Measurements from ENCODE around the gene TOX3. TPM values are rescaled to one million over a fixed set of nuclear protein-coding genes. Genes with fewer than 3 reads are reported as not detected.

Gene TOX3
- total and polyA plus RNA-seq, 2 donors (not counting 3 experiments of a cell fraction or from before 2014, with no cell fraction given): not detected

DNA sequence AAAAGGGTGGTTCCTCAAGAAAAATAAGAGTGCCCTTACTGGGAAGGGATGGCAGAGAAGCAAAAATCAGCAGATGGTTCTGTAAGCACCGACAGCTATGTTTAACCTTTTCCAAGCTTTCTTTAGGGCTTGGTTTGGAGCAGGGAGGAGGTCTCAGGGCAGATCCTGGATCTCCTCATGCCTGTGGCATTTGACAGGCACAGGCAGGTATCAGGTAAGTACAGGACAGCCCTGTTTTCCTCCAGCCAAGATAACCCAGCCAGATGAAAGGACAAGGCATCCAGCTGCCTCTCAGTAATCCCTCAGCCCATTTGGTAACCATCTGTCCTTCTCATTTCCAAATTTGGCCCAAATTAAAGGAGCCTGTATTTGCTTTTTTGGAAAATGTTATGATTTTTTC is 141.5 kb downstream of the TOX3 start:
- peaks cover 2% of the 10 kb centered on the region for H3K9me3 ChIP-seq (replicated peaks; ENCODE audit: control insufficient read depth, insufficient read depth, low read length)
- H3K27ac ChIP-seq (ENCODE audit: insufficient read depth, low read depth, low read length): no peak overlapping the region
- H3K36me3 ChIP-seq (ENCODE audit: control insufficient read depth in 2 of 2, extremely low read depth in 1 of 2, insufficient read depth in 2 of 2, low read length in 2 of 2): no peaks in the 10 kb centered on the region
- DNase-seq (ENCODE audit: low read depth, low spot score): no peak
- no peaks in the 10 kb centered on the region for H3K4me1 ChIP-seq (ENCODE audit: control insufficient read depth, extremely low read depth, insufficient read depth, low read length)
- no peaks in the 10 kb centered on the region for H3K9me1 ChIP-seq (replicated peaks; ENCODE audit: control insufficient read depth, extremely low read depth, insufficient read depth, low read length)
- H2AFZ ChIP-seq (ENCODE audit: low read depth, low read length): no peak overlapping the region
- ChIA-PET CTCF (no interaction called here), POLR2A (no interaction called here)
- H3K79me2 ChIP-seq (ENCODE audit: control insufficient read depth, insufficient read depth, low read length): no peaks in the 10 kb centered on the region
- intact Hi-C loops (cut with micrococcal nuclease): no loop called here
- no peak overlapping the region for H3K4me2 ChIP-seq (ENCODE audit: insufficient read depth, low read length)
- no peak for FAIRE-seq
- no peaks in the 10 kb centered on the region for H4K20me1 ChIP-seq (replicated peaks; ENCODE audit: control insufficient read depth, extremely low read depth, insufficient read depth, low read length)
- no peaks in the 10 kb centered on the region for H3K27me3 ChIP-seq (ENCODE audit: control insufficient read depth in 2 of 2, insufficient read depth in 2 of 2, low read length in 2 of 2)
- dilution Hi-C loops (cut with MboI; ENCODE audit: extremely low pct_ligation_motif_present, low sequenced_read_pairs): no loop called here
- no peak overlapping the region for H3K9ac ChIP-seq (replicated peaks; ENCODE audit: extremely low read depth, insufficient read depth, low read length)
- H3K4me3 ChIP-seq (replicated peaks in 1 of 3; ENCODE audit: insufficient read depth in 1 of 3, low read depth in 1 of 3, low read length in 3 of 3): no peak overlapping the region
- no TSS peak for BruUV-seq (replicated peaks)
- no peak for TF ChIP-seq POLR2A (IDR thresholded peaks at IDR 0.05; ENCODE audit: low read depth, low read length)

DNA sequence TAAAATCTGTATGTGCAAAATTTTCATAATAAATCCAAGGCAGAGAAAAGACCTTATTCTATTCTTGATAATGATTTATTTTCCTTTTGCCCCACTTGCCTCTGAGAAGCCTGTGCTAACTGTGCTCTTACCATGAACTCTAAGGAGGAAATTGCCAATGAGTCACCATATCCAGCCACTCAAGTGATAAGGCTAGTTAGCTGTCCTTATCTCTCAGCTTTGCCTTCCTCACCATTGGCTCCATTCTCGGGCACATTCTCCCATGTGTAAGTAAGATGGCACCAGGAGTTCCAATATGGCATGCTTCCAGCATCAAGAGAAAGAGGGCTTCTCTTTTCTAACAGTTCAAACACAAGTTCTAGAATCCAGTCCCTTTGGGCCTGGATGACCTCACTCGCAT is 142.4 kb downstream of the TOX3 start:
- POLR2A ChIA-PET: no interaction called here
- CTCF ChIA-PET: no interaction called here
- Histone ChIP-seq H3K4me3 (replicated peaks in 1 of 3; ENCODE audit: insufficient read depth in 1 of 3, low read depth in 1 of 3, low read length in 3 of 3) (no peak overlapping the region), H3K79me2 (ENCODE audit: control insufficient read depth, insufficient read depth, low read length) (no peaks in the 10 kb centered on the region), H3K4me1 (ENCODE audit: control insufficient read depth, extremely low read depth, insufficient read depth, low read length) (no peaks in the 10 kb centered on the region), H3K9ac (replicated peaks; ENCODE audit: extremely low read depth, insufficient read depth, low read length) (no peak overlapping the region), H2AFZ (ENCODE audit: low read depth, low read length) (no peak overlapping the region), H4K20me1 (replicated peaks; ENCODE audit: control insufficient read depth, extremely low read depth, insufficient read depth, low read length) (no peaks in the 10 kb centered on the region), H3K27me3 (ENCODE audit: control insufficient read depth in 2 of 2, insufficient read depth in 2 of 2, low read length in 2 of 2) (no peaks in the 10 kb centered on the region), H3K4me2 (ENCODE audit: insufficient read depth, low read length) (no peak overlapping the region), H3K9me1 (replicated peaks; ENCODE audit: control insufficient read depth, extremely low read depth, insufficient read depth, low read length) (no peaks in the 10 kb centered on the region), H3K9me3 (replicated peaks; ENCODE audit: control insufficient read depth, insufficient read depth, low read length) (peaks cover 2% of the 10 kb centered on the region), H3K27ac (ENCODE audit: insufficient read depth, low read depth, low read length) (no peak overlapping the region), H3K36me3 (ENCODE audit: control insufficient read depth in 2 of 2, extremely low read depth in 1 of 2, insufficient read depth in 2 of 2, low read length in 2 of 2) (no peaks in the 10 kb centered on the region)
- dilution Hi-C loops (cut with MboI; ENCODE audit: extremely low pct_ligation_motif_present, low sequenced_read_pairs): no loop called here
- intact Hi-C loops (cut with micrococcal nuclease): no loop called here
- no TSS peak for BruUV-seq (replicated peaks)
- FAIRE-seq (no peak), DNase-seq (ENCODE audit: low read depth, low spot score) (no peak)
- TF ChIP-seq JUN (IDR thresholded peaks at IDR 0.05; ENCODE audit: borderline replicate concordance, insufficient read depth, insufficient read length, low read depth): no peak
- no peak for TF ChIP-seq POLR2A (IDR thresholded peaks at IDR 0.05; ENCODE audit: low read depth, low read length)
- TF ChIP-seq FOS (IDR thresholded peaks at IDR 0.05; ENCODE audit: borderline replicate concordance, insufficient read depth, low read length): no peak
- no peak for TF ChIP-seq POLR2AphosphoS5 (IDR thresholded peaks at IDR 0.05; ENCODE audit: insufficient read depth, low read depth, low read length)
- no peak for TF ChIP-seq EZH2 (IDR thresholded peaks at IDR 0.05; ENCODE audit: borderline replicate concordance, low read depth, low read length, severe bottlenecking)
- no peak for TF ChIP-seq GATA2 (IDR thresholded peaks at IDR 0.05; ENCODE audit: insufficient read depth, insufficient read length, low read depth, low read length)
- TF ChIP-seq, protein P1, sequence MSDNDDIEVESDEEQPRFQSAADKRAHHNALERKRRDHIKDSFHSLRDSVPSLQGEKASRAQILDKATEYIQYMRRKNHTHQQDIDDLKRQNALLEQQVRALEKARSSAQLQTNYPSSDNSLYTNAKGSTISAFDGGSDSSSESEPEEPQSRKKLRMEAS (IDR thresholded peaks at IDR 0.05; ENCODE audit: insufficient read depth, insufficient read length): no peak
- no peak for TF ChIP-seq MYC (IDR thresholded peaks at IDR 0.05; ENCODE audit: low read depth, low read length)
- TF ChIP-seq, protein P2, sequence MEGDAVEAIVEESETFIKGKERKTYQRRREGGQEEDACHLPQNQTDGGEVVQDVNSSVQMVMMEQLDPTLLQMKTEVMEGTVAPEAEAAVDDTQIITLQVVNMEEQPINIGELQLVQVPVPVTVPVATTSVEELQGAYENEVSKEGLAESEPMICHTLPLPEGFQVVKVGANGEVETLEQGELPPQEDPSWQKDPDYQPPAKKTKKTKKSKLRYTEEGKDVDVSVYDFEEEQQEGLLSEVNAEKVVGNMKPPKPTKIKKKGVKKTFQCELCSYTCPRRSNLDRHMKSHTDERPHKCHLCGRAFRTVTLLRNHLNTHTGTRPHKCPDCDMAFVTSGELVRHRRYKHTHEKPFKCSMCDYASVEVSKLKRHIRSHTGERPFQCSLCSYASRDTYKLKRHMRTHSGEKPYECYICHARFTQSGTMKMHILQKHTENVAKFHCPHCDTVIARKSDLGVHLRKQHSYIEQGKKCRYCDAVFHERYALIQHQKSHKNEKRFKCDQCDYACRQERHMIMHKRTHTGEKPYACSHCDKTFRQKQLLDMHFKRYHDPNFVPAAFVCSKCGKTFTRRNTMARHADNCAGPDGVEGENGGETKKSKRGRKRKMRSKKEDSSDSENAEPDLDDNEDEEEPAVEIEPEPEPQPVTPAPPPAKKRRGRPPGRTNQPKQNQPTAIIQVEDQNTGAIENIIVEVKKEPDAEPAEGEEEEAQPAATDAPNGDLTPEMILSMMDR (IDR thresholded peaks at IDR 0.05; ENCODE audit: extremely low read depth in 1 of 2, insufficient read depth in 1 of 2, low read depth in 1 of 2, low read length in 2 of 2): no peak
